Endothelial cell (in vitro differentiated cells): ENCODE data around the gene MITD1. TPM values are rescaled to one million over a fixed set of nuclear protein-coding genes. Genes with fewer than 3 reads are reported as not detected.

Source experiments
- DNase-seq: peaks from one replicate; pipeline ENCODE4 v3.0.0; 2021; ENCODE audit warnings: low spot score
- H3K27ac Mint-ChIP-seq: one replicate; pipeline ENCODE4 v1.8.0; 2021; ENCODE audit warnings: mixed read lengths, inconsistent platforms; ENCODE audit not compliant: unreplicated experiment
- H3K27me3 Mint-ChIP-seq: one replicate; pipeline ENCODE4 v1.8.0; 2021; ENCODE audit warnings: mild to moderate bottlenecking, moderate library complexity, mixed read lengths, inconsistent platforms; ENCODE audit not compliant: unreplicated experiment
- H3K36me3 Mint-ChIP-seq: one replicate; pipeline ENCODE4 v1.8.0; 2021; ENCODE audit warnings: mild to moderate bottlenecking, low read depth, mixed read lengths, inconsistent platforms; ENCODE audit not compliant: unreplicated experiment
- H3K4me1 Mint-ChIP-seq: one replicate; pipeline ENCODE4 v1.8.0; 2021; ENCODE audit warnings: mild to moderate bottlenecking, mixed read lengths, inconsistent platforms; ENCODE audit not compliant: unreplicated experiment
- H3K4me3 Mint-ChIP-seq: one replicate; pipeline ENCODE4 v1.8.0; 2021; ENCODE audit warnings: mild to moderate bottlenecking, mixed read lengths, inconsistent platforms; ENCODE audit not compliant: unreplicated experiment
- H3K9me3 Mint-ChIP-seq: one replicate; pipeline ENCODE4 v1.8.0; 2021; ENCODE audit warnings: mixed read lengths, inconsistent platforms; ENCODE audit not compliant: unreplicated experiment
- total RNA-seq: library from RNA; stranded (reverse); fragmentation: NEBNext Ultra II Directional; extraction: Animal tissue kit (Norgen Biotek cat#: 25700); gene quantifications from one replicate; pipeline ENCODE4 v1.2.1, GENCODE V29; 2021; ENCODE audit not compliant: unreplicated experiment
- TF ChIP-seq, protein P1 (sequence below): fragments of 200-600 bp; sonication (generic); IDR thresholded peaks from one replicate; pipeline ENCODE4 v1.5.0; 2021; ENCODE audit warnings: antibody characterized with exemption; ENCODE audit not compliant: unreplicated experiment

The MITD1 gene
- total RNA-seq, 1 donor from 2014 or later = 23.3 TPM

GRCh38 chr2:99150706-99151105 lies 30.2 kb downstream of the MITD1 start:
- no peak for DNase-seq
- peaks cover 3% of the 10 kb centered on the region for H3K27me3 Mint-ChIP-seq

DNA sequence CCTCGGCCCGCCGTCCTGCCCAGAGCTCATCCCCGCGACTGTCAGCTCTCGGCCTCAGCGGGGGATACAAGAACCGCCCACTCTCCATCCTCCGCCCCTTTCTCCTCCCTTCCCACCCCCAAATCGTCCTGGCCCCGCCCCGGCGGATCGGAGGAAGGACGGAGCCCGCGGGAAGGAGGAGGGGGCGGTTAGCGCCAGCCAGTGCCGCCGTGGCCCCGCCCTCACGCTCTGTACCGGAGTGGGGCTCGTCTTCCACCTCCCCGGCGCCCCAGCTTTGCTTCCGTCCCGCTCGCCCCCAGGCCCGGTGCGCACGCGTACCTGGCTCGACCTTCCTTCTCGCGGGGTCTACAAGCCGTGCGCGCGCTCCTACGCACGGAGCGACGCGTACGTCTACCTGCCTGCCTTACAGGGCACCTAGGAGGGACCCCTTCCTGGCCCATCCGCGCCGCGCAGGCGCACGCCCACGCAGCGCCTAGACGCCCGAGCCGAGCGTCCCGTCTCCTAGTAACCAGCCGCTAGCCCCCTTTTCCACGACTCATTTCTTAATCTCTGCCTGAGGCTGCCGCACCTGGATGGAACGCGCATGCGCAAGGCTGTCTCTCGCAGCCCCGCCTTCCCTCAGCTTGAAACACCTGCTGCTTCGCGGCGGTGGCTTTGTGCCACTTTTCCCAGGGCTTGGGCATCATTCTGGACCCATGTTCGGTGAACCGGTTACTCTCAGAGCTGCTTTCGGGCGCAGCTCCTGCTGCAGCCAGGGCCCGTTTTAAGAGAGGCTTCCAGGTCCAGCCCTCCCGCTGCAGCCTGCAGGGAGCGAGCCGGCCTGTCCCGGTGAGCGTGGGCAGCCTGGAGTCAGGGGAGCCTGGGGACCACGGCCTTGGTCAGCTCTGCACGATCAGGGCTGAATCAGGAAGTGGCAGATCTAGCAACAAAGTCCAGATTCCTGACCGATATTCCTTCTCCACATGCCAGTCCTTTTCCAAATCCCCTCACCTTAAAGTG lies 39.4 kb downstream of the MITD1 start, which contains the start of gene C2orf15:
TSS of gene C2orf15 (plus strand) at position 598 of the 999 bp plus-strand sequence. CDS start 8,852 bp downstream, outside the sequence.
- Mint-ChIP-seq H3K4me1 (peaks cover 5% of the 10 kb centered on the region), H3K27me3 (peaks cover 2% of the 10 kb centered on the region), H3K4me3 (peak within 1 kb of the TSS; percentile 95), H3K36me3 (peaks cover 5% of the 10 kb centered on the region), H3K9me3 (no peaks in the 10 kb centered on the region), H3K27ac (peak within 1 kb of the TSS; percentile 86)
- DNase-seq = peak; percentile 92
- TF ChIP-seq, protein P1, sequence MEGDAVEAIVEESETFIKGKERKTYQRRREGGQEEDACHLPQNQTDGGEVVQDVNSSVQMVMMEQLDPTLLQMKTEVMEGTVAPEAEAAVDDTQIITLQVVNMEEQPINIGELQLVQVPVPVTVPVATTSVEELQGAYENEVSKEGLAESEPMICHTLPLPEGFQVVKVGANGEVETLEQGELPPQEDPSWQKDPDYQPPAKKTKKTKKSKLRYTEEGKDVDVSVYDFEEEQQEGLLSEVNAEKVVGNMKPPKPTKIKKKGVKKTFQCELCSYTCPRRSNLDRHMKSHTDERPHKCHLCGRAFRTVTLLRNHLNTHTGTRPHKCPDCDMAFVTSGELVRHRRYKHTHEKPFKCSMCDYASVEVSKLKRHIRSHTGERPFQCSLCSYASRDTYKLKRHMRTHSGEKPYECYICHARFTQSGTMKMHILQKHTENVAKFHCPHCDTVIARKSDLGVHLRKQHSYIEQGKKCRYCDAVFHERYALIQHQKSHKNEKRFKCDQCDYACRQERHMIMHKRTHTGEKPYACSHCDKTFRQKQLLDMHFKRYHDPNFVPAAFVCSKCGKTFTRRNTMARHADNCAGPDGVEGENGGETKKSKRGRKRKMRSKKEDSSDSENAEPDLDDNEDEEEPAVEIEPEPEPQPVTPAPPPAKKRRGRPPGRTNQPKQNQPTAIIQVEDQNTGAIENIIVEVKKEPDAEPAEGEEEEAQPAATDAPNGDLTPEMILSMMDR = no peak

More at GRCh38 chr2:99150706-99151105, 30.2 kb downstream of the MITD1 start:
- Mint-ChIP-seq H3K27ac (no peak overlapping the region), H3K4me3 (no peak overlapping the region), H3K9me3 (no peaks in the 10 kb centered on the region), H3K4me1 (peaks cover 12% of the 10 kb centered on the region), H3K36me3 (no peaks in the 10 kb centered on the region)
- TF ChIP-seq, protein P1 = no peak

DNA sequence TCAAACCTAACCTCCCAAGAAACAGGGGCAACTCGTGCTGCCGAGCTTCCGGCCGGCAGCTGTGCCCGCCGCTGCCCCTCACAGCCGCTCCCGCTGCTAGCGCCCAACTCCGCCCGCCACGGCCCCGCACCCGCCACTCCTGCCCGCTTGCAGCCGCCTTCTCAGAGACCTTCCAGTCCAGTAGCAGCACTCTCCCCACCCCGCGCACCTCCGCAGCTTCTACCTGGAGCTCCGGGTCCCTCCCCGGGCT lies 40.1 kb downstream of the MITD1 start:
- H3K9me3 Mint-ChIP-seq = no peaks in the 10 kb centered on the region
- H3K27me3 Mint-ChIP-seq = peaks cover 2% of the 10 kb centered on the region
- peak overlapping the region; percentile 86 for H3K27ac Mint-ChIP-seq
- H3K4me3 Mint-ChIP-seq = peak overlapping the region; percentile 95
- DNase-seq = no peak
- peaks cover 5% of the 10 kb centered on the region for H3K36me3 Mint-ChIP-seq
- H3K4me1 Mint-ChIP-seq = peaks cover 5% of the 10 kb centered on the region
- TF ChIP-seq, protein P1 = no peak

DNA sequence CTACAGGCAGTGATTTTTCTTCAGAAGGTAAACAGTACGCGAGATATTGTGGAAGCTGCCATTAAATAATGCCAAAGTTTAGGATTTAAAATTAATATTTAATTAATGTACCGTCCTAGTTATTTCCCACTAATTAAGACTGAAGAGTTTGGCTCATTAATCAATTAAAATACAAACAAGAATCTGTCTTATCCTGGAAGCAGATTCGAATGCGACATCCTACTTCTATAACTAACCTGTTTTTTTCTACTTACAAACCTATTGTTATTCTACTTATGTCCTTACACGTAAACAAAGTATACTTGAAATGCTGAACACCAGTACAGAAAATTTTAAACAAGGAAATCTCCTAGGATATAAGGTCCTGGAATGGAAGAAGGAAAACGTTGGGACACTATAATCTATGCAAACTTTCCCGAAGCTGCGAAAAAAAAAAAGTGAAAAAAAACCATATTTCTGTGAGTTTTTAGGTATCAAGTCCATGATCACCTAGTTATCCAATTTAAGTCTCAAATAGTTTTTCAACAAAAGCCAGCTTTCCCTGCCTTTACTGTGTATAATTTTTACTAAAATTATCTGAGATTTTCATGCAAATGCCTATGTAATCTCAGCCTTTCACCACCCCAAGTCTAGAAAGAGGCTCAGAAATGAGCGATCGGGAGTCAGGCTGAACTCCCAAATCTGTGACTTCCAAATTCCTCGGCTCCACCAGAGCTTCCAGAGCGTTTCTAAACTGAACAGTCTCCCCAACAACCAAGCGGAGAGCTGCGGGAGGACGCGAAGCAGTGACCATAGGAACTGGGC lies 40.6 kb downstream of the MITD1 start:
- DNase-seq = no peak
- no peaks in the 10 kb centered on the region for H3K9me3 Mint-ChIP-seq
- peaks cover 7% of the 10 kb centered on the region for H3K36me3 Mint-ChIP-seq
- H3K27me3 Mint-ChIP-seq = peaks cover 2% of the 10 kb centered on the region
- H3K4me1 Mint-ChIP-seq = peaks cover 5% of the 10 kb centered on the region
- H3K27ac Mint-ChIP-seq = peak overlapping the region; percentile 86
- TF ChIP-seq, protein P1 = no peak
- H3K4me3 Mint-ChIP-seq = peak overlapping the region; percentile 95
